NK-92 (cell line): ENCODE data around the gene CDC20.
"Not testable (repeated sequence)": the region's sequence is repeated elsewhere in the genome, so short reads cannot be mapped to it uniquely, and the experiment has no call there.

Experiments used
- DNase-seq: peaks from one replicate; lab custom pipeline; 2025; ENCODE audit not compliant: unreplicated experiment; lab: John Stamatoyannopoulos, UW

The CDC20 gene

DNA sequence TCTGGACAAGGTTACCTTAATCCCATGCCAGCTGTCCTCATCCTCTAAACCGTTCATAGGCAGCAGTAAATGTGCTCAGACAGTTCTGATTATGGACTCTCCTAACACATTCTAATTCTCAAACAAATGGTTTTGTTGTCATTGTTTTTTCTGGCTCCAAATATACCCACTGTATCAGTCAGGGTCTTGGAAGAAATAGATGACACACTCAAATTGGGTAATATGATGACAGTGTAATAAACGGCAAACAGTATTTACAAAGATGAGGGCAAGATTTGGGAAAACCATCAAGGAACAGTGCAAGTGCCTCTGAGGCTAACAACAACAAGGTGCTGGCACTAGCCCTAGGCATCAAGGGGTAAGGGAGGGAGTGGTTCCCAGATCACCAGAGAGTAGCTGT is 4.3 kb upstream of the CDC20 start:
- DNase-seq, result no peak

DNA sequence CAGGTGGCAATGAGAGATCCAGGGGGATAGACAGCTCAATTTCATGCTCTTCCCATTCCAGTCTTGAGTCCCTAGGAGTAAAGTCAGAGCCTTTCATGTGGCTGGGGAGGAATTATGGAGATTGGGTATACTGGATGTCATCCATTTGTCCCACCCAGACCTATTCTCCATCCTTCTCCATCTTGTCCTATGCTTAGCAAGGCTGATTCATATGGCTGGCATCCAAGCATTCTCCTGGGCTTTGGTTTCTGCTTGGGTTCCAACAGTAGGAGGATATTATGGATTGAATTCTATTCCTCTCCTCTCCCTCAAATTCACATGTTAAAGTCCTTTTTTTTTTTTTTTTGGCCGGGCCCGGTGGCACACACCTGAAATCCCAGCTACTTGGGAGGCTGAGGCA is 3.8 kb upstream of the CDC20 start:
- no peak for DNase-seq

GRCh38 chr1:43357251-43357650 is 1.5 kb upstream of the CDC20 start:
- no peak for DNase-seq

DNA sequence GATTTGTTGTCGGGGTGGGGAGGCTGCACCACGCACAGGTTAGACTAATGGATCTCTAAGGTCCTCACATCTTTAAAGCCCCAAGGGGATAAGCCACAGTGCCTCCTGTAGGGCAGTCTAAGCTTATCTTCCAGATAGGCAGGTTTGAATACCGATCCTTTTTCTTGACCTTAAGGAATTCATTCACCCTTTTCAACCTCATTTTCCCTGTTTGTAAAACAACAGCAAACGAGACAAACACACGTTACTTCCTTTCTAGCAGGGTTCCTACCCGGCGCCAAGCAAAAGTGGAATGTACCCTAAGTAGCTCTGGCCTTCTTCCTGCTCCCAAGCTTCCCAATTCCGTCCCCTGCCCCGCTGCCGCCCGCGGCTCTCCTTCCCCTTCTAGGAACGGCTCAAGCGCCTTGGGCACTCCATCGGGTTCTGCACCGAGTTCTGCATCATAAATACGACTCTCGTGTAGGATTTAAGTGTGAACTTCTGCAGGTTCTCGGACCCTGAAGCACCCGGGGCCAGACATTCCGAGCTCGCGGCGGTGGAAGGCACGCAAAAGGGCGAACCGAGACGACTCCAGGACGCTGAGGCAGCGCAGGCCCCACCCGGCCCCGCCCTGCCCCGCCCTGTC is 548 bp upstream of the CDC20 start:
- DNase-seq, result no peak

DNA sequence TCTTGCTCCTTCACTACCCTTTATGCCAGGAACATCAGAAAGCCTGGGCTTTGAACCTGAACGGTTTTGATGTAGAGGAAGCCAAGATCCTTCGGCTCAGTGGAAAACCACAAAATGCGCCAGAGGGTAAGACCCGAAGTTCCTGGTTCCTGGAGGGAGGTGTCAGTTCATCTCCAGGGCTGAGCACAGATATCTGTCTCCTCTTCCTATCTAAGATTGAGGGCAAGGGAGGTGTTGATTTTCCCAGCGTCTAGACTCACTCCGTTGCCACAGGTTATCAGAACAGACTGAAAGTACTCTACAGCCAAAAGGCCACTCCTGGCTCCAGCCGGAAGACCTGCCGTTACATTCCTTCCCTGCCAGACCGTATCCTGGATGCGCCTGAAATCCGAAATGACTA is 915 bp downstream of the CDC20 start:
- DNase-seq, result no peak

DNA sequence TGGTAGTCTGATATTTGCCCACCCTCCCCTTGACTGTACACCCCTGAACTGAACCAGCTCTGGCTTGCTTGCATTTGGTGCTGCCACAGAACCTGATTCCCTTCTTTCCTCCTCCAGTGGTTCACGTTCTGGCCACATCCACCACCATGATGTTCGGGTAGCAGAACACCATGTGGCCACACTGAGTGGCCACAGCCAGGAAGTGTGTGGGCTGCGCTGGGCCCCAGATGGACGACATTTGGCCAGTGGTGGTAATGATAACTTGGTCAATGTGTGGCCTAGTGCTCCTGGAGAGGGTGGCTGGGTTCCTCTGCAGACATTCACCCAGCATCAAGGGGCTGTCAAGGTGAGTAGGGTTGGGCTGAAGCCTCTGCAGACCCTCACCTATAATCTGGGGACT is 1.8 kb downstream of the CDC20 start:
- no peak for DNase-seq

- no peak for DNase-seq
Measured at GRCh38 chr1:43363283-43363934, 4.6 kb downstream of the CDC20 start.

DNA sequence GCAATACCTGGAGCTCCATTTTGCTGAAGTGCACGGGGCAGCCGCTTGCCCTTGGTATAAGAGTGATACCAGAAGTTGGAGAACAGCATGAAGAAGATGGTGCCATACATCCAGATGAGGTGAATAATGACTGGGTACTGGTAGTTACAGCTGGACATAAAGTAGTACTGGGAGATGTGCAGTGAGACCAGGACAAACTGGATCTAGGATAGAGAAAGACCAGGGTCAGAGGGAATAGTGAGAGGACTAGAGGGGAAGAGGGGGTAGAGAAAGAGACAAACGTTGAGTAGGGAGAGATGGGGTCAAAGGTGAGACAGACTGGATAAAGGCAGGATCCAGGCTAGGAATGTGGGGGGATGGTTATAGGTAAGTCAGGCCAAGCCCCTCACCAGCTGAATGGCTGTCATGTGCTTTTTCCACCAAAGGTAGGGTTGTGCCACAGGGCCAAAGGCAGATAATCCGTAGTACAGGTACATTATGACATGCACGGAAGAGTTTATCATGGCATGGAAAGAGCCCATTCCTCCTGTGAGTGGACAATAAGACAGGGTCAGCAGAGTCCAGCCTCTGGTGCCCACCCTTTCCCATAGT is 5.2 kb downstream of the CDC20 start:
- DNase-seq, result no peak

DNA sequence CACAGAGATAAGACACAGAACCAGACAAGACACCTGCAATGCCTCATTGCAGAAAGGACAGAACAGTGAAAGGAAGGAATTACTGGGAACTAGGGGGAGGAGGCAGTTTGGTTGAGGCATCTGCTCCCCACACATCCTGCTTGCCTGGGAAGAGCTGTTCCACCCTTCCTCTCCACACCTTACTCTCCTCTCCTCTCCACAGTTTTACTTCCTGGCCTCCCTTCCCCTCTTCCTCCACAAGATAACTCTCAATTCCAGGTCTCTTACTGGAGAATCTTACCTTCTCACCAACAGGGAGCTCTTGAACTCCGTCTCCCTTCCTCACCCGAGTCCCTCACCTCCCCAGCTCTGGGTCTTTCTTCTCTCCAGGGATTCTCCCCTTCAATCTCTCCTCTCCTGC is 6.9 kb downstream of the CDC20 start:
- no peak for DNase-seq

GRCh38 chr1:43366179-43366578 is 7.4 kb downstream of the CDC20 start:
- no peak for DNase-seq

DNA sequence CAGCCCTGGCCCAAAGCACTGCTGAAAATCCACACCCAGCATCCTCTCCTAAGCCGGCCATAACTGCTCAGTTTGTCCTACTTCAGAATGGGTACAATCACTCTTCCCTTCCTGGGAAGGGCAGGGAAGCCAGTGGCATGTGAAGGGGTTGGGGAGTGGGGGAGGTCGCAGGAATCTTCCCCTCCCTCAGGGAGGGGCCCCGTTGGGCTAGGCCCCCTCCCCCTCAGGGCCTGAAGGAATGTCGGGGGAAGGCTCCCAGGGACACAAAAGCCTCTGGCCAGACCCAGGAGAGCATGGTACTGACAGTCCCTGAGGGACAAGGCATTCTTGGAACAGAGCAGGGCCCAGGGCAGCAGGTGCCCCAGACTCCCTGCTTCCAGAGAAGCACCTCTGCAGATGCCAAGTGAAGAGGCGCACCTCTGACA is 7.8 kb downstream of the CDC20 start:
- no peak for DNase-seq

- DNase-seq, result no peak
Measured at GRCh38 chr1:43367026-43367903, 8.5 kb downstream of the CDC20 start.

DNA sequence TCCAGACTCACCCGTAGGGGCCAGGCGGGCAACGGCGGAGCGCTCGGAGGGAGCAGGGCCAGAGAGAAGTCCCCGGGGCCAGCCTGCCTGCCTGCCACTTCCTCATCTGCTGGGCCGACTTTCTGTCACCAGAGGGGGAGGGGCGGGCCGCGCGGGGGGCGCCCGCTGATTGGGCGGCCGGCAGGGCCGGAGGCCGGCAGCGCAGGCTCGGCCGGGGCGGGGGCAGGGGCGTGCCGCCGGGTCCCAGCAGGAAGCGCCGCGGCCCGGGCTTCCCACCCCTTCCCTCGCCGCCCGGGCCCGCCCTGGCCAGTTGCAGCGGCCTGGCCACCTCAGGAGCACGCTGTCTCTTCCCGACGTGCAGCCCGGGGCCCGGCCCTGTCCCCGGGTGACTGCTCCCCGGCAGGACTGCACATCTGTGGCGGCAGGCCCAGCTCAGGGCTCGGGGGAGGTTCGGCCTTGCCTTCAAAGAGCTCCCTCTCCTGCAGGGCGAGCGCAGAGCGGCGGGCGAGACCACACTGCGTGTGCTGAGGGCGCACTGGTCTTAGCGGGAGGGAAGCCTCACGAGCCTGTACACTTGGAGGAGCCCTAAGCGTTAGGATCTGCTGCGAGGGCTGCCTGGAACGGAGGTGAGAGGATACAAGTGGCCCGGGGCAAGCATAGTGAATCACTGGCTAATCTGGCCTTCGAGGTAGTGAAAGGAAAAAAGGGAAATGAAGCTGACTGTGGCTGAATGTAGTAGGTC is 9.3 kb downstream of the CDC20 start, which contains the start of gene ELOVL1:
TSS of gene ELOVL1 (minus strand) at position 108 of the 742 bp plus-strand sequence. CDS start 2,402 bp downstream, outside the sequence.
- DNase-seq, result peak; percentile 11

- DNase-seq, result no peak
Measured at GRCh38 chr1:43368646-43369020, 9.9 kb downstream of the CDC20 start.

GRCh38 chr1:43369779-43370178 is 11.0 kb downstream of the CDC20 start:
- DNase-seq, result not testable (repeated sequence)

- DNase-seq, result no peak
Measured at GRCh38 chr1:43370564-43370963, 11.8 kb downstream of the CDC20 start.

DNA sequence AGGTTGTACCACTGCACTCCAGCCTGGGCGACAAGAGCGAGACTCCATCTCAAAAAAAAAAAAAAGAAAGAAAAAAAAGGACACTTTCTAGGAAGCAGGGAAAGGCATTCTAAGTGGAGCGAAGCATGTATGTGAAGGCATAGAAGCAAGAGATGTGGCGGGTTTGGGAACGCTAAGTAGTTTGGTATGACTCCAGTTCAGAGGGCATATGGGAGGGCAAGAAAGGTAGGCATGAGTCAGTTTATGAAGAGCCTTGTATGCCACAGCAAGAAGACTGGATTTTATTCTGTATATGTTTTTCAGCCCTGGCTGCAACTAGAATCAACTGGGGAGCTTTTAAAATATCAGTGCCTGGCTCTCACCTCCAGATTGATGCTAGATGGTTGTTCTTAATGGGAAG is 13.4 kb downstream of the CDC20 start:
- no peak for DNase-seq

GRCh38 chr1:43373066-43373940 is 14.5 kb downstream of the CDC20 start:
- DNase-seq, result no peak

DNA sequence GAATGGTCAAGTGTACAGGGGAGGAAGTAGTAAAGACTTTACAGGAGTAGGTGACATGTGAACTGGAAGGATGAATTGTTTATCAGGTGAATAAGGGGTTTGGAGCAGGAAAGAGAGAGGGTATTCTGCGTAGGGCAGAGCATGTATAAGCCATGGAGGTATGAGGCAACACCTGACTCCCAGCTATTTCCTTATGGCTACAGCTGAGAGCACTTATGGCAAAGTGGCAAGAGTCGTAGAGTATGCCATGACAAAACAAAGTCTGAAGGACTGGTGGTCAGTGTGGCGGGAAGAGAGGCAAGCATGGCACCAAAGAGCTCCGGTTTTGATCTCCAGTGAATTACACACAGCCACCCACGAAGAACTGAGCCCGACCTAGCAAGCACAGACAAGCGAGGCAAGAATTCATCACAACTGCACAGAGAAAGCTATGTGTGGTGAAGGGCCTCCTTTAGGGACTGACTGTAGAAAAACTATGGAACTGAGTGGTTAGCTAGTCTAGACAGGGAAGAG is 18.0 kb downstream of the CDC20 start:
- no peak for DNase-seq

DNA sequence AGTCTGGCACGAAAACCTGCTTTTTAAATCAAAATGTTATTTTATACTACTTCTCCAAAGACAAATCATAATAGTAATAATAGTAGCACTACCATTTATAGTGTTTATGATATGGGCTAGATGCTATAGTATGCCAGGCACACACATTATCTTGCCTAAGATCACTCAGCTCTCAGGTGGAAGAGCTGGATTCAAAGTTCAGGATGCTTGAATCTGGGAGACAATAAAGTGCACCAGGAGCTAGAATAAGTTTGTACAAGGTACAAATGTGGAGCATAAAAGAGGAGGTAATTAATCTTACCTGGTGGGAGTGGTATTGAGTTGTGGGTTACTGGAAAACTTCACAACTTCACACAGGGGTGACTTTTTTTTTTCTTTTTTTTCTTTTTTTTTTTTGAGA is 19.1 kb downstream of the CDC20 start:
- no peak for DNase-seq
